Skeletal muscle satellite cell (primary cell): ENCODE measurements around the gene SNCB.

Source experiments
- H3K27me3 ChIP-seq: 2 replicates; pipeline ENCODE4 v1.7.0; 2013; ENCODE audit warnings: low read length; ENCODE audit not compliant: control insufficient read depth, insufficient read depth
- H3K36me3 ChIP-seq: 2 replicates; pipeline ENCODE4 v1.7.0; 2013; ENCODE audit warnings: mild to moderate bottlenecking, control low read depth, low read length; ENCODE audit not compliant: insufficient read depth
- H3K4me1 ChIP-seq: 2 replicates; pipeline ENCODE4 v1.7.0; 2013; ENCODE audit warnings: low read length; ENCODE audit not compliant: control insufficient read depth, insufficient read depth
- H3K4me2 ChIP-seq: 2 replicates; pipeline ENCODE4 v1.7.0; 2013; ENCODE audit warnings: mild to moderate bottlenecking, low read length
- H3K4me3 ChIP-seq: 2 replicates; pipeline ENCODE4 v1.7.0; 2013; ENCODE audit warnings: low read length
- H3K9ac ChIP-seq: 2 replicates; pipeline ENCODE4 v1.7.0; 2013; ENCODE audit warnings: mild to moderate bottlenecking, low read depth, low read length, moderate library complexity
- H3K9me3 ChIP-seq: replicated peaks from 2 replicates; pipeline ENCODE4 v1.7.0; 2013; ENCODE audit warnings: mild to moderate bottlenecking, control low read depth, low read length

Gene SNCB

GRCh38 chr5:176648474-176649194, 18.3 kb upstream of the SNCB start:
- Histone ChIP-seq H3K4me3 (peak overlapping the region; percentile 99), H3K4me2 (peak overlapping the region; percentile 98), H3K9ac (peak overlapping the region; percentile 98)

DNA sequence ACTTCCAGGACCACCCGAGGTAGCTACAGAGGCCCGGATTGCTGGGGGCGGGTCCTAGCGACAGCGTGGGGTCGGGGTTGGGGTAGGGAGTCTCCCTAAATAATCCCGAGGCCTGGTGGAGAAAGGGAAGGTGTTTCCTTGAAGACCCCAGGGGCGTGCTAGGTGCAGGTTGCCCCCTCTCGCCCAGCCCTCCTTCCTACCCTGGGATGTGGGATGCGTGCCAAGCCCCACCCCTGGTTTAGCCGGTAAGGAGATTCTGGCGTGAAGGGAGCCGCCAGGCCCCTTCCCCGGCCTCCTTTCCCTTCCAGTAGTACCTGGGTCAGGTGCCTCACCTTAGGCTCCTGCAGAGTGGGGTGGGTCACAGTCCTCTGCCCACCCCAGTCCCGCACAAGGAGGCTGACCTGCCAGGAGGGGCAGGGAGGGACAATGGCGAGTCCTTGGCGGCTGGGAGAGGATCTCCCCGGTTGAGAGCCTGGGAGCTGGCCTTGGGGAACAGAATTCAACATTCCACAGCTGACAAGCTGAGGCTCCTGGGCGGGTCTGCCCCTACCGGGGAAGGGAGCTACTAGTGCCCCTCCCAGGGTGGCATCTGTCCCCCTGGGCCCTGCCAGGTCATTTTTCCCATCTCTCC, 17.6 kb upstream of the SNCB start:
- H3K27me3 ChIP-seq = no peaks in the 10 kb centered on the region
- H3K9me3 ChIP-seq = no peaks in the 10 kb centered on the region
- H3K9ac ChIP-seq = peak overlapping the region; percentile 98
- H3K4me3 ChIP-seq = peak overlapping the region; percentile 99
- peak overlapping the region; percentile 98 for H3K4me2 ChIP-seq
- H3K36me3 ChIP-seq = no peaks in the 10 kb centered on the region
- H3K4me1 ChIP-seq = peaks cover 24% of the 10 kb centered on the region

More at GRCh38 chr5:176648474-176649194, 18.3 kb upstream of the SNCB start:
- Histone ChIP-seq H3K27me3 (no peaks in the 10 kb centered on the region), H3K36me3 (peaks cover 1% of the 10 kb centered on the region), H3K4me1 (peaks cover 30% of the 10 kb centered on the region), H3K9me3 (no peaks in the 10 kb centered on the region)

- peak within 1 kb of the TSS; percentile 98 for H3K9ac ChIP-seq
- H3K36me3 ChIP-seq = no peaks in the 10 kb centered on the region
- no peaks in the 10 kb centered on the region for H3K9me3 ChIP-seq
- H3K27me3 ChIP-seq = no peaks in the 10 kb centered on the region
- H3K4me1 ChIP-seq = peaks cover 18% of the 10 kb centered on the region
- peak within 1 kb of the TSS; percentile 98 for H3K4me2 ChIP-seq
- peak within 1 kb of the TSS; percentile 99 for H3K4me3 ChIP-seq
Observed at GRCh38 chr5:176647030-176647842, 16.9 kb upstream of the SNCB start, which contains the start of gene TSPAN17. Gene TSPAN17 (plus strand): TSS chr5:176647484. CDS start chr5:176647616, 132 bp downstream.

- peaks cover 18% of the 10 kb centered on the region for H3K4me1 ChIP-seq
- no peaks in the 10 kb centered on the region for H3K9me3 ChIP-seq
- peak overlapping the region; percentile 60 for H3K4me3 ChIP-seq
- no peaks in the 10 kb centered on the region for H3K36me3 ChIP-seq
- no peaks in the 10 kb centered on the region for H3K27me3 ChIP-seq
- H3K9ac ChIP-seq = peak overlapping the region; percentile 57
- peak overlapping the region; percentile 81 for H3K4me2 ChIP-seq
Observed at GRCh38 chr5:176646707-176647029, 16.3 kb upstream of the SNCB start.

- peaks cover 18% of the 10 kb centered on the region for H3K4me1 ChIP-seq
- no peaks in the 10 kb centered on the region for H3K27me3 ChIP-seq
- no peak overlapping the region for H3K4me3 ChIP-seq
- H3K4me2 ChIP-seq = peak overlapping the region; percentile 81
- H3K9me3 ChIP-seq = no peaks in the 10 kb centered on the region
- H3K36me3 ChIP-seq = no peaks in the 10 kb centered on the region
- H3K9ac ChIP-seq = peak overlapping the region; percentile 57
Observed at GRCh38 chr5:176646049-176646706, 15.8 kb upstream of the SNCB start.

GRCh38 chr5:176644878-176645670, 14.7 kb upstream of the SNCB start:
- Histone ChIP-seq H3K4me3 (no peak overlapping the region), H3K9ac (no peak overlapping the region), H3K4me2 (no peak overlapping the region), H3K4me1 (peaks cover 16% of the 10 kb centered on the region), H3K36me3 (no peaks in the 10 kb centered on the region), H3K27me3 (no peaks in the 10 kb centered on the region), H3K9me3 (no peaks in the 10 kb centered on the region)

- no peak overlapping the region for H3K4me2 ChIP-seq
- H3K4me3 ChIP-seq = no peak overlapping the region
- H3K9me3 ChIP-seq = no peaks in the 10 kb centered on the region
- no peak overlapping the region for H3K9ac ChIP-seq
- peaks cover 16% of the 10 kb centered on the region for H3K4me1 ChIP-seq
- H3K27me3 ChIP-seq = no peaks in the 10 kb centered on the region
- no peaks in the 10 kb centered on the region for H3K36me3 ChIP-seq
Observed at GRCh38 chr5:176644294-176644693, 14.0 kb upstream of the SNCB start.

DNA sequence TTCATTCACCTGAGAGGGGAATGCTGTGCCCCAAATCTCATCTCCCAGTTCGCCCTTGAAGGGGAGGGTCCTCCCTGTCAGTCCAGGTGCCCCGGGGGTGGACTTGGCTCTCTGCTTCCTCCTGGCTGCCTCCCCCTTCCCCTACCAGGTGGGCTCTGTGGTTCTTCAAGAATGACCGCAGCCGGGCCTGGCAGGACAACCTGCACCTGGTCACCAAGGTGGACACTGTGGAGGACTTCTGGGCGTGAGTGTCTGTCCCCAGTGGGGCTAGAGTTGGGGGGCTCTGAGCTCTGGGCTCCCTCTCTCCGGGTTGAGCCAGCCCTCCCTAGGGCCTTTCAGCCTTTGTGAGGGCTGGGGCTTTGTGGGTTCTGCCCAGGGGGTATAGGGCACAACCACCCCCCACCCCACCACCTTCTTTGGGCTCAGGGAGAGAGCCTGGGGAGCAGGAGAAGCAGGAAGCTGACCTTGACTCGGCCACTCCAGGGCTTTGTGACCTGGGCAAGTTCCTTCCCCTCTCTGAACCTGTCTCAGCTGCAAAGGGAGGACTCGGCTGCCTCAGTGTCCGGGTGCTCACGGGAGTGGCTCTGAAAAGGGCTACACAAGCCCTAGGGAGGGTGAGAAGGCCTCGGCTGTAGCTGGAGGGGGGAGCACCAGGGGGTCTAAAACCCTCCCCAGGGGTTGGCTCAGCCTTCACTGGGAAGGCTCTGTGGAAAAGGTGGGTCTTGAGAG, 13.3 kb upstream of the SNCB start:
- no peaks in the 10 kb centered on the region for H3K27me3 ChIP-seq
- H3K4me3 ChIP-seq = no peak overlapping the region
- H3K9me3 ChIP-seq = no peaks in the 10 kb centered on the region
- no peak overlapping the region for H3K4me2 ChIP-seq
- no peak overlapping the region for H3K9ac ChIP-seq
- H3K4me1 ChIP-seq = peaks cover 13% of the 10 kb centered on the region
- H3K36me3 ChIP-seq = no peaks in the 10 kb centered on the region

DNA sequence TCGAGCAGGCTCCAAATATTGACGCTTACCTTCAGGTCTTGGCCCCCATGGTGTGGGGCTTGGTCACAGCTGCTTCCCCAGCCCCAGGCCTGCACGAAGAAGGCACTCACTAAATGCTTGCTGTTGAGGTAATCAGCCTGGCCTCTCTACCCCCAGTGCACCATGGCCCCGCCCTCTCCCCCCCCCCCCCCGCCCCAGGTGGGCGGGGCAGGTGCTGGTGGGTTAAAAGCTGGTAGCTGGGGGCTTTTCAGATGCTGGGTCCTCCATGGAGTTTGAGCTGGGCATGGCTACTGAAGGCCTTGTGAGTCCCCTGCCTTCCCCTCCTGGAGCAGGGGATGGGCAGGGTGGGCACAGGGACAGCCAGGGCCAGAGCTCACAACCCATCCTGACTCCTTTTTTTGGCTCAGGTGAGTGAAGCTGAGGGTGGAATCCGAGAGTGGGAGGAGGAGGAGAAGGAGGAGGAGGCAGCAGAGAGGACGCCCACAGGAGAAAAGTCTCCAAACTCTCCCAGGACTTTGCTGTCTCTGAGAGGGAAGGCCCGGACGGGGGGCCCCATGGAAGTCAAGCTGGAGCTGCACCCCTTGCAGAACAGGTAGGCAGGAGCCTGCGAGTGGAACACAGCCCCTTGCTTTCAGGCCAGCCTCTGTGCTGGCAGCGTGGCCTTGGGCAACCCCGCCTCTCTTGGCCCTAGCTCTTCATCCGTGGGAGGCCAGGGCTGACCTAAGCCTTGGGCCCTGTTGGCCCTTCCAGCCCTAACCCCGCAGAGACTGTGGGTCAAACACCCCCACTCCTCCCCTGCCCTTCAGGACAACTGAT, 12.5 kb upstream of the SNCB start:
- H3K27me3 ChIP-seq = peaks cover 7% of the 10 kb centered on the region
- no peaks in the 10 kb centered on the region for H3K36me3 ChIP-seq
- H3K4me2 ChIP-seq = no peak overlapping the region
- peaks cover 5% of the 10 kb centered on the region for H3K4me1 ChIP-seq
- H3K4me3 ChIP-seq = no peak overlapping the region
- H3K9me3 ChIP-seq = no peaks in the 10 kb centered on the region
- H3K9ac ChIP-seq = no peak overlapping the region

- Histone ChIP-seq H3K36me3 (no peaks in the 10 kb centered on the region), H3K4me3 (no peak overlapping the region), H3K9ac (no peak overlapping the region), H3K9me3 (no peaks in the 10 kb centered on the region), H3K4me2 (no peak overlapping the region), H3K4me1 (no peaks in the 10 kb centered on the region), H3K27me3 (peaks cover 26% of the 10 kb centered on the region)
Observed at GRCh38 chr5:176640616-176641015, 10.3 kb upstream of the SNCB start.
